CD8-positive, alpha-beta memory T cell (primary cell): ENCODE results near the gene ARHGEF26. TPM values are rescaled to one million over a fixed set of nuclear protein-coding genes. Genes with fewer than 3 reads are reported as not detected.

ENCODE experiments used
- CTCF ChIA-PET: fragments of 350-600 bp; sonication (Branson Sonifier 250); formaldehyde crosslinking; loops from one replicate; lab custom pipeline; 2021; ENCODE audit warnings: antibody characterized with exemption; lab: Charles Lee
- POLR2A ChIA-PET: fragments of 350-600 bp; sonication (Branson Sonifier 250); formaldehyde crosslinking; loops from one replicate; lab custom pipeline; 2021; ENCODE audit warnings: antibody characterized with exemption; lab: Charles Lee
- DNase-seq, 5 donors: peaks; one replicate each; pipeline versions ENCODE4 v3.0.0 to v3.0.0-alpha.2; 2020 to 2022; ENCODE audit warnings: mixed read lengths in 1 of 5
- H3K27ac ChIP-seq: one replicate; pipeline ENCODE4 v1.7.0; 2013; ENCODE audit warnings: low read depth, mild to moderate bottlenecking, low read length, moderate library complexity
- H3K27me3 ChIP-seq: 2 replicates; pipeline ENCODE4 v1.7.0; 2013; ENCODE audit warnings: low read length, mild to moderate bottlenecking; ENCODE audit not compliant: insufficient read depth, poor library complexity, severe bottlenecking
- H3K36me3 ChIP-seq: 2 replicates; pipeline ENCODE4 v1.7.0; 2013; ENCODE audit warnings: mild to moderate bottlenecking, low read length, moderate library complexity; ENCODE audit not compliant: insufficient read depth
- H3K4me1 ChIP-seq: 2 replicates; pipeline ENCODE4 v1.7.0; 2013; ENCODE audit warnings: mild to moderate bottlenecking, low read length, moderate library complexity; ENCODE audit not compliant: insufficient read depth
- H3K4me3 ChIP-seq: 2 replicates; pipeline ENCODE4 v1.7.0; 2013; ENCODE audit warnings: mild to moderate bottlenecking, low read length
- H3K9me3 ChIP-seq: 2 replicates; pipeline ENCODE4 v1.7.0; 2013; ENCODE audit warnings: mild to moderate bottlenecking, low read length
- H3K27ac Mint-ChIP-seq, 8 donors: one replicate each; pipeline ENCODE4 v1.8.0; 2020 to 2021; ENCODE audit warnings: mixed read lengths in 8 of 8, mild to moderate bottlenecking in 6 of 8, inconsistent platforms in 3 of 8, moderate library complexity in 3 of 8
- H3K27me3 Mint-ChIP-seq, 2 donors: one replicate each; pipeline ENCODE4 v1.8.0; 2020 to 2021; ENCODE audit warnings: mixed read lengths in 2 of 2, mild to moderate bottlenecking in 1 of 2, moderate library complexity in 1 of 2
- H3K36me3 Mint-ChIP-seq, 3 donors: one replicate each; pipeline ENCODE4 v1.8.0; 2020 to 2021; ENCODE audit warnings: mixed read lengths in 3 of 3, inconsistent platforms in 1 of 3, mild to moderate bottlenecking in 1 of 3
- H3K4me1 Mint-ChIP-seq, 3 donors: one replicate each; pipeline ENCODE4 v1.8.0; 2020 to 2021; ENCODE audit warnings: mixed read lengths in 3 of 3, inconsistent platforms in 1 of 3, mild to moderate bottlenecking in 1 of 3
- H3K4me3 Mint-ChIP-seq, 7 donors: one replicate each; pipeline ENCODE4 v1.8.0; 2020 to 2021; ENCODE audit warnings: mixed read lengths in 7 of 7, mild to moderate bottlenecking in 6 of 7, moderate library complexity in 4 of 7, inconsistent platforms in 2 of 7
- H3K9me3 Mint-ChIP-seq, 5 donors: one replicate each; pipeline ENCODE4 v1.8.0; 2020 to 2022; ENCODE audit warnings: mixed read lengths in 5 of 5, mild to moderate bottlenecking in 3 of 5, moderate library complexity in 2 of 5, inconsistent platforms in 1 of 5
- polyA plus RNA-seq: library from polyadenylated mRNA; unstranded; fragments of 300-500 nt; fragmentation: Illumina TruSeq; gene quantifications from one replicate; pipeline ENCODE4 v1.2.3, GENCODE V29; 2021
- total RNA-seq, 2 experiments: library from RNA; stranded (reverse); gene quantifications; one replicate each; pipeline ENCODE4 v1.2.3, GENCODE V29; 2021

ARHGEF26 gene
- total and polyA plus RNA-seq, 3 experiments from 2014 or later: 0.08 to 0.13 (median 0.09) TPM

DNA sequence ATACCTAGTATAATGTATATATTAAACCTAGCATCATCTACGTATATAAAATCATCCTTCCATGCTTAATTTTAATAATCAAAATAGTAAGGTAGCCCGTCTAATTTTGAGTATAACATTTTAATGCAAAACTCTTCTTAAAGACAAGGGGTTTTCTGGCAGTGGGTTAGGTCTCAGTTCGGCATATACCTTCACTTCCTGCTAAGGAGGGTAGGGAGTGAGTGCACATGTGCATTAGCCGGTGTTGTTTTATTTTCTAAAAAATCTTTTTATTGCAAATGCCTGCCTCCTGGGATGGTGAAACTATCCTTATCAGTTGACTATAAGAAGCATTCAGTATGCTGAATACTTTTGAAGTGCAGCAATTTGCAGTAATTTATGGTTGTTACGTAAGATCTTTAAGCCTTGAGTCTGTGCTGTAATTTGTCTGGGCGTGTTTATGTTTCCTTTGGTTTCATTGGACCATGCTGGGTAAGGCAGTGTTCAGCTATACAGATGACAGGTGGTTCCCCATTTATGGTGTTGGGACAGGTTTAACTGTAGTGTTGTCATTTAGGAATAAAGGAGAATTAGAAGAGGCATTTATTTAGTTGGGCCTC, 11.7 kb downstream of the ARHGEF26 start:
- ChIA-PET POLR2A (no interaction called here), CTCF (no interaction called here)
- Histone ChIP-seq H3K4me3 (no peak overlapping the region), H3K9me3 (no peaks in the 10 kb centered on the region), H3K27me3 (no peaks in the 10 kb centered on the region), H3K27ac (no peak overlapping the region), H3K36me3 (no peaks in the 10 kb centered on the region), H3K4me1 (no peaks in the 10 kb centered on the region)
- Mint-ChIP-seq H3K4me3 (no peak overlapping the region), H3K27me3 (peaks cover 2 to 12% of the 10 kb centered on the region in 2 donors), H3K36me3 (no peaks in the 10 kb centered on the region), H3K9me3 (no peaks in the 10 kb centered on the region), H3K27ac (no peak overlapping the region), H3K4me1 (no peaks in the 10 kb centered on the region)
- no peak for DNase-seq

DNA sequence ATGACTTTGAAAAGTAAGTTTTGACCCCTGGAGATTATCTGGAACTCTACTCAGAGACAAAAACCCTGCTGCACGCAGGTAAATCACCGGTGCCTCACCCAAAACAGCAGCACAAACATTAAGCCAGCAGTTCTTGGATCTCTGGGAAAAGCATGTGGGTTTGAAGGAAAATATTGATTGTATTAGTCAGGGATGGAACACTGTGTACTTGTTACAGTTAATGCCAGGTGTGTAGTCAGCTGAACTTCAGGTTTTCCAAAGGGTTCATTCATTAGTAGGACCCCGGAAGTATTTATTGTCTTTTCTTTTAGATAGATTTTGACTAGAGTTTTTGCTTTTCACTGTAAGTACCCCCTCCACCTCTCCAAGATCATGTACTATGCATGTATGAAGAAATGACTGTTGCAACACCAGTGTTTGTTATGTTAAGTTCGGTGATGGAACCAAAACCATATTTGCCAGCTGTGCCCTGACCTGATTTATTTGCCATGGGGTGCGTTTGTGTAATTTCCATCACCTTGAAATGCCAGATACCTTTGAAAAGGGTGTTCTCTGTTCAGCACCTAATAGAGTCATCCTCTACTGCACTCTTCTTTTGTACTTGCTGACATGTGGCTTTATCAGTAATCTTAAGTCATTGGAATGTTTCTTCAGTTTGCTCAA, 14.5 kb downstream of the ARHGEF26 start:
- Histone ChIP-seq H3K36me3 (no peaks in the 10 kb centered on the region), H3K27me3 (no peaks in the 10 kb centered on the region), H3K4me3 (no peak overlapping the region), H3K27ac (no peak overlapping the region), H3K4me1 (no peaks in the 10 kb centered on the region), H3K9me3 (no peaks in the 10 kb centered on the region)
- no peaks in the 10 kb centered on the region for H3K4me1 Mint-ChIP-seq
- H3K27me3 Mint-ChIP-seq: peaks cover 3 to 24% of the 10 kb centered on the region in 2 donors
- no peak overlapping the region for H3K4me3 Mint-ChIP-seq
- ChIA-PET POLR2A (no interaction called here), CTCF (no interaction called here)
- no peaks in the 10 kb centered on the region for H3K9me3 Mint-ChIP-seq
- no peak overlapping the region for H3K27ac Mint-ChIP-seq
- DNase-seq: no peak
- H3K36me3 Mint-ChIP-seq: no peaks in the 10 kb centered on the region

DNA sequence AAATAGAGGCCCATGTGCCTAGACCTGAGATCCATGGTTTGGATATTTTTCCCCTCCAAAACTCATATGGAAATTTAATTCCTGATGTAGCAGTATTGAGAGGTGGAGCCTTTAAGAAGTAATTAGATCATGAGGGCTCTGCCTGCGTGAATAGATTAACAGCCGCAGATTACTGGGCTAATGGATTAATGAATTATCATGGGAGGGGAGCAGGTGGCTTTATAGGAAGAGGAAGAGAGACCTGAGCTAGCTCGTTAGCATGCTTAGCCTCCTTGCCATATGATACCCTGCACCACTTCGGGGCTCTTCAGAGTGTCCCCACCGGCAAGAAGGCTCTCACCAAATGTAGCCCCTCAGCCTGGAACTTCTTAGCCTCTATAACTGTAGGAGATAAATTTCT, 15.8 kb downstream of the ARHGEF26 start:
- no peaks in the 10 kb centered on the region for H3K36me3 Mint-ChIP-seq
- no peaks in the 10 kb centered on the region for H3K36me3 ChIP-seq
- ChIA-PET POLR2A (no interaction called here), CTCF (no interaction called here)
- H3K27me3 Mint-ChIP-seq: peaks cover 5 to 24% of the 10 kb centered on the region in 2 donors
- no peaks in the 10 kb centered on the region for H3K4me1 Mint-ChIP-seq
- no peak for DNase-seq
- H3K4me3 Mint-ChIP-seq: no peak overlapping the region
- H3K4me1 ChIP-seq: no peaks in the 10 kb centered on the region
- H3K27me3 ChIP-seq: no peaks in the 10 kb centered on the region
- H3K4me3 ChIP-seq: no peak overlapping the region
- H3K9me3 ChIP-seq: no peaks in the 10 kb centered on the region
- H3K27ac ChIP-seq: no peak overlapping the region
- no peak overlapping the region for H3K27ac Mint-ChIP-seq
- H3K9me3 Mint-ChIP-seq: no peaks in the 10 kb centered on the region

DNA sequence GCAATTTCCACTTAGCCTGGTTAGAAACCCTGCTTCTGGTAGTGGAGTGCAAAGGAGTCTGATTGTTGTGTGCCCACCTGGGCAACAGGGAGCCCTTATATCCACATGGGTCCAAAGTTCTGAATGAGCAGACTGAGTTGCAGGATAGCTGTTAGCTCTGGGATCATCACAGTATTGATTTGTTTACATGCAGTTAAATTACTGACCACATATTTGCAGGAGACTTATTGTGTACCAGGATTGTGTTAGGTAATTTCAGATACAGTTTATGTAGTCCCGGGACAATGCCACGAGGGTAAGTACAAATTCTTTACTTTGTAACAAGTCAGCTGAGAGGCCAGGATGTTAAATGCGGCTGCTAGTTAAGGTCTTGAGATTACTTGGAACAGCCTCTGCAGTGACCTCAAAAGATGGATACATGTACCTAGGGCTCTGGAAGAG, 18.8 kb downstream of the ARHGEF26 start:
- no peak for DNase-seq
- no peaks in the 10 kb centered on the region for H3K27me3 ChIP-seq
- Mint-ChIP-seq H3K27ac (no peak overlapping the region), H3K4me1 (no peaks in the 10 kb centered on the region), H3K36me3 (no peaks in the 10 kb centered on the region), H3K9me3 (no peaks in the 10 kb centered on the region), H3K4me3 (no peak overlapping the region), H3K27me3 (peaks cover 16 to 26% of the 10 kb centered on the region in 2 donors)
- ChIA-PET POLR2A (no interaction called here), CTCF (no interaction called here)
- H3K36me3 ChIP-seq: no peaks in the 10 kb centered on the region
- no peak overlapping the region for H3K27ac ChIP-seq
- no peaks in the 10 kb centered on the region for H3K9me3 ChIP-seq
- H3K4me3 ChIP-seq: no peak overlapping the region
- no peaks in the 10 kb centered on the region for H3K4me1 ChIP-seq

DNA sequence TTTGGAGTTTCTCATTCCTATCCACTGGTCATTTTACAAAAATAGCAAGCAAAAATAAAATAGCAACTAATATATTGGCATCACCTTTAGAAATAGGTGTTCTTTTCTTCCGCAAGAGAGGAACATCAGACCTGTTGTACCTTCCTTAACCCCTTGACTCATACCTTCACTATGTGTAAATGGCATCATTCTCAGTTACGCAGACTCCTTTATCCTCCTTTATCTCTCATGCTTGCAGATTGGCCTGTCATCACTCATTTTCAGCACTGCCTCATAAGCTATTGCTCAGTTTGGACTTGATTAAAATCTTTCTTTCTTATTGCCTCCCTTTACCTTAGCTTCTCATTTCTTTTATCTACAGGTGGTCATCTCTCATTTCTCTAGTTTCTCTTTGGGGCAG, 21.4 kb downstream of the ARHGEF26 start:
- Mint-ChIP-seq H3K9me3 (no peaks in the 10 kb centered on the region), H3K4me1 (no peaks in the 10 kb centered on the region), H3K27ac (no peak overlapping the region), H3K4me3 (no peak overlapping the region), H3K36me3 (no peaks in the 10 kb centered on the region), H3K27me3 (peaks cover 19 to 28% of the 10 kb centered on the region in 2 donors)
- no peaks in the 10 kb centered on the region for H3K27me3 ChIP-seq
- no peak for DNase-seq
- H3K4me1 ChIP-seq: no peaks in the 10 kb centered on the region
- H3K27ac ChIP-seq: no peak overlapping the region
- POLR2A ChIA-PET: no interaction called here
- CTCF ChIA-PET: no interaction called here
- H3K9me3 ChIP-seq: no peaks in the 10 kb centered on the region
- no peaks in the 10 kb centered on the region for H3K36me3 ChIP-seq
- H3K4me3 ChIP-seq: no peak overlapping the region

DNA sequence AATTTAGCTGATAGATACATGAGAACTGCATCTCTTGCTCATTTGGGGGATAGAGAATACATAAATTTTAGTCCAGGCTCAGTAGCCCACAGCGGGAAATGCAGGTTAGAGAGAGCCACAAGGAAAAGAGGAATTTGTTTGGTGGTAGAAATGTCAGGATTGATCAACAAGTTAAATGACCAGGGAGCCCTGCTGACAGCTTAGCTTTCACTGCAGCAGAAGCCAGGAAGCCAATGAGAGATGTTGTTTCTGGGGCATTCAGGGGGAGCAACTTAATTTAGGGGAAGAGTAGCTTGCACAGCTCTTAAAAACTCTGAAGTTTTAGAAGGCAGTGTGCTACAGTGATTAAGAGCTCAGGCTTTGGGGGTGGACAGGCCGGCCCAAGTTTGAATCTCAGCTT, 22.7 kb downstream of the ARHGEF26 start:
- DNase-seq: no peak
- no peak overlapping the region for H3K27ac ChIP-seq
- no peaks in the 10 kb centered on the region for H3K4me1 Mint-ChIP-seq
- no peak overlapping the region for H3K4me3 ChIP-seq
- POLR2A ChIA-PET: no interaction called here
- no peaks in the 10 kb centered on the region for H3K36me3 Mint-ChIP-seq
- CTCF ChIA-PET: no interaction called here
- H3K4me1 ChIP-seq: no peaks in the 10 kb centered on the region
- H3K9me3 Mint-ChIP-seq: no peaks in the 10 kb centered on the region
- H3K27me3 Mint-ChIP-seq: peaks cover 16 to 24% of the 10 kb centered on the region in 2 donors
- no peaks in the 10 kb centered on the region for H3K27me3 ChIP-seq
- no peaks in the 10 kb centered on the region for H3K9me3 ChIP-seq
- H3K27ac Mint-ChIP-seq: no peak overlapping the region
- no peaks in the 10 kb centered on the region for H3K36me3 ChIP-seq
- H3K4me3 Mint-ChIP-seq: no peak overlapping the region

DNA sequence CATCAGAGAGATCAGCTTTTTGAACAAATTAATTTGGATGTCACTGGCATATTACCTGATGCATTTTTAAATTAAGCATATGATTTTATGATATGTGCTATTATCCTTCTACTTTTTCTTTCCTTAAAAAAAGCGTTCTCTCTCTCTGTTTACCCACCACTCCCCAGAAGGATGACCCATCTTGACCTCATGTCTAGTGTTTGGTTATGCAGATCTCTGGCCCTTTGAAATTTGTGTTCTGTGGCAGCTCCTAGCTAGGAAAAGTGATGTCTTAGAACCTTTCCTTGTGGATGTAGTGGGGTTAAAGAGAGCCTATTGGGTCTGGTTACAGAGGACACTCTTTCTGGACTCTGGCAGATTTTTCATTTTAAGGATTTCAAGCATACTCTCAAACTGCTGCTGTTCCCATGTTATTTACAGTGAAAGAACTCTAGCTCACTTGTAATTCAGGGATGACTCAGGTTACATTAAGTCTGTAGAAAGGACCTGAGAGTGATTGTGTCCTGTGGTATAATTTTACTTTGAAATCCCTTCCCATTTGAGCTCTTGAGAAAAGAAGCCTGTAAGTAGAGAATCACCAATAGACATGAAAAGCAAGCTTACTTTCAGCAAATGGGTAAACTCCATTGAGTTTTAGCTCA, 23.8 kb downstream of the ARHGEF26 start:
- no peak overlapping the region for H3K4me3 ChIP-seq
- Mint-ChIP-seq H3K9me3 (no peaks in the 10 kb centered on the region), H3K36me3 (no peaks in the 10 kb centered on the region), H3K4me3 (no peak overlapping the region), H3K27ac (no peak overlapping the region), H3K27me3 (peaks cover 16 to 19% of the 10 kb centered on the region in 2 donors), H3K4me1 (no peaks in the 10 kb centered on the region)
- no peaks in the 10 kb centered on the region for H3K27me3 ChIP-seq
- ChIA-PET CTCF (no interaction called here), POLR2A (no interaction called here)
- H3K4me1 ChIP-seq: no peaks in the 10 kb centered on the region
- no peak overlapping the region for H3K27ac ChIP-seq
- H3K36me3 ChIP-seq: no peaks in the 10 kb centered on the region
- H3K9me3 ChIP-seq: no peaks in the 10 kb centered on the region
- no peak for DNase-seq

DNA sequence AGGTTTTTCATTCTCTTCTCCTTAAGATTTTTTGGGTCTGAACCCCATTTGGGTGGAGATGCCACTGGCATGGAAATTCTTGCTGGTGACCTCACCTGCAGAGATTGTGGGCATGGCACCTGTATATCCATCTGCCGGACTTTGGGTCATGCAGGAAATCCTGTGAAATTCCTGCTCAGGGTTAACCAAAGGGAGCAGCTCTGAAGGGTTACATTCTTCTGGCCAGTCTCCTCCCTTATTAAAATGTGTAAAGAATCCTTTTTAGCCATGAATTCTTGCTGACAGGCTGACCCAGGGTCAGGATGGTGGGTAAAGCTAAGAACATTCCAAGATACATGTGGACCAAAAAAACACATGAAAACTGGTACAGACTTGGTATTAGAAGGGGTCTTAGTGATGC, 27.4 kb downstream of the ARHGEF26 start:
- Mint-ChIP-seq H3K27ac (no peak overlapping the region), H3K4me3 (no peak overlapping the region), H3K36me3 (no peaks in the 10 kb centered on the region), H3K9me3 (no peaks in the 10 kb centered on the region), H3K27me3 (peaks cover 12 to 20% of the 10 kb centered on the region in 2 donors), H3K4me1 (no peaks in the 10 kb centered on the region)
- Histone ChIP-seq H3K36me3 (no peaks in the 10 kb centered on the region), H3K4me1 (no peaks in the 10 kb centered on the region), H3K27me3 (no peaks in the 10 kb centered on the region), H3K27ac (no peak overlapping the region), H3K4me3 (no peak overlapping the region), H3K9me3 (no peaks in the 10 kb centered on the region)
- CTCF ChIA-PET: no interaction called here
- DNase-seq: no peak
- POLR2A ChIA-PET: no interaction called here
